GM12874 (cell line): ENCODE data around the gene MYH11.

ENCODE experiments used
- CTCF ChIP-seq: IDR thresholded peaks from 2 replicates; pipeline ENCODE4 v1.5.1; 2011; ENCODE audit warnings: low read depth, mild to moderate bottlenecking, control low read depth, low read length, moderate library complexity; ENCODE audit not compliant: insufficient read depth

The MYH11 gene

GRCh38 chr16:15885560-15886001 is 28.8 kb upstream of the MYH11 start:
- no peak for TF ChIP-seq CTCF

DNA sequence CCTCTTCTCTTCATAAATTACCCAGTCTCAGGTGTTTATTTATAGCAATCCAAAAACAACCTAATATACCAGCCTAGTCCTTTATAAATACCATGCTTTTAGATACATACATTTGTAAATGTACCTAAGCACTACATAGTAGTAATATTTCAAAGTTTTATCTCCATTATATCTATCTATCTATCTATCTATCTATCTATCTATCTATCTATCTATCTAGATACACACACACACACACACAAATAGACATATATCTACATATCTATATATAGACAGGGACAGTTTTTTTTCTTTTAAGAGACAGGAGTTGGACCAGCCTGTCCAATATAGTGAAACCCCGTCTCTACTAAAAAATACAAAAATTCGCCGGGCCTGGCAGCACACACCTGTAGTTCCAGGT is 25.7 kb upstream of the MYH11 start:
- TF ChIP-seq CTCF: no peak

DNA sequence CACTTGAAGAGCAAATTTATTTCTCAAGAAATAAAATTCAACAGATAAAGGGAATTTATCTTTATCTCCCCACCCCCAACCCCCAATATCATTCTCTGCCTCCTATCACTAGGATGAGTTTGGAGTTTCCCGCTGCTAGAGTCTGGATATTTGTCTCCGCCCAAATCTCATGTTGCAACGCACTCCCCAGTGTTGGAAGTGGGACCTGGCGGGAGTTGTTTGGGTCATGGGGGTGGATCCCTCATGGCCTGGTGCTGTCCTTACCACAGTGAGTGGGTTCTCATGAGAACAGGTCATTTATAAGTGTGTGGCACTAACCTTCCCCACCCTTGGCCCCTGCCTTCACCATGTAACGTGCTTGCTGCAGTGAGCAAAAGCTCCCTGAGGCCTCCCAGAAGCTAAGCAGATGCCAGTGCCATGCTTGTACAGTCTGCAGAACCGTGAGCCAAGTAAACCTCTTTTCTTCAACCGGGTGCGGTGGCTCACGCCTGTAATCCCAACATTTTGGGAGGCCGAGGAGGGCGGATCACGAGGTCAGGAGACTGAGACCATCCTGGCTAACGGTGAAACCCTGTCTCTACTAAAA is 25.1 kb upstream of the MYH11 start:
- no peak for TF ChIP-seq CTCF

DNA sequence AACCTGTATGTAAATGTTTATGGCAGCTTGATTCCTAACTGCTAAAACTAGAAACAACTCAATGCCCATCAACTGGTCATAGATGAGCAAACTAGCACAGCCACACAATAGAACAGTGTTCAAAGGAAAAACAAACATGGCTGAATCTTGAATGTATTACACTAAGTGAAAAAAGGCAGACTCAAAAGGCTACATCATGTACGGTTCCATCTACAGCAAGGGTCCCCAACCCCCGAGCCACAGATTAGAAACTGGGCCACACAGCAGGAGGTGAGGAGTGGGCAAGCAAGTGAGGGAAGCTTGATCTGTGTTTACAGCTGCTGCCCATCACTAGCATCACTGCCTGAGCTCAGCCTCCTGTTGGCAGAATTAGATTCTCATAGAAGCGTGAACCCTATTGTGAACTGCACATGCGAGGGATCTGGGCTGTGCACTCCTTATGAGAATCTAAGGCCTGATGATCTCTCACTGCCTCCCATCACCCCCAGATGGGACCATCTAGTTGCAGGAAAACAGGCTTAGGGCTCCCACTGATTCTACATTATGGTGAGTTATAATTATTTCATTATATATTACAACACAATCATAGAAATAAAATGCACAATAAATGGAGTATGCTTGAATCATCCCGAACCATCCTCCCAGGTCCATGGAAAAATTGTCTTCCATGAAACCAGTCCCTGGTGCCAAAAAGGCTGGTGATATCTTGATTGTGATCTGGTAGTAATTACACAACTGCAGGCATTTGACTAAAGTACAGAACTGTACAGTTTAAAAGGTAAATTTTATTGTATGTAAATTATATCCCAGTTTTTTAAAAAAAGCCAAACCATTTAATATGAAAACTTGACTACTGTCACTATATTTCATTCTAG is 23.8 kb upstream of the MYH11 start:
- no peak for TF ChIP-seq CTCF

- no peak for TF ChIP-seq CTCF
Measured at GRCh38 chr16:15879255-15879811, 22.5 kb upstream of the MYH11 start.

GRCh38 chr16:15876503-15876902 is 19.7 kb upstream of the MYH11 start:
- no peak for TF ChIP-seq CTCF

DNA sequence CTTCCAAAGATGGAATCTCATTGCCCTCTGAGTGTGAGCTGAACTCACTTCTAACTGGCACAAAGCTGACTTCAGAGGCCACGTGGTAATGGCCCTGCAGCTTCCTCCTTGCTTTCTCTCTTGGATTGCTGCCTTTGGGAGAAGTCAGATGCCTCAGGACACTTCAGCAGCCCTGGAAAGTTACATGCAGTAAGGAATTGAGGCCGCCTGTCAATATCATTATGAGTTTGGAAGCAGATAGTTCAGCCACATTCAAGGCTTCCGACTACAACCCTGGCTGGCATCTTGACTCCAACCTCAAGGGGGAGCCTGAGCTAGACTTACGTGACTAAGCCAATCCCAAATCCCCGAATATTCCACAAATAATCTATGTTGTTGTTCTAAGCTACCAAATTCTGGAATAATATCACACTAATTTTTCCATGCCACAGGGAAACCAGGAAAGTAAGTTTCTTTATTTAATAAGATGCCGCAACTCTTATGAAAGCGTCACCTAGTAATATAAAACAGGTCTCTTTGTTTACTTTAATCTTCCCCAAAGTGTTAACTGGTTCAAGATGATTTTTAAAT is 18.0 kb upstream of the MYH11 start:
- TF ChIP-seq CTCF: peak; percentile 62
